Measurements from ENCODE around the gene GLIS1. TPM values are rescaled to one million over a fixed set of nuclear protein-coding genes. Genes with fewer than 3 reads are reported as not detected.

GLIS1 gene
- total and polyA plus RNA-seq, 2 experiments from 2014 or later: 0.22 to 0.61 TPM

DNA sequence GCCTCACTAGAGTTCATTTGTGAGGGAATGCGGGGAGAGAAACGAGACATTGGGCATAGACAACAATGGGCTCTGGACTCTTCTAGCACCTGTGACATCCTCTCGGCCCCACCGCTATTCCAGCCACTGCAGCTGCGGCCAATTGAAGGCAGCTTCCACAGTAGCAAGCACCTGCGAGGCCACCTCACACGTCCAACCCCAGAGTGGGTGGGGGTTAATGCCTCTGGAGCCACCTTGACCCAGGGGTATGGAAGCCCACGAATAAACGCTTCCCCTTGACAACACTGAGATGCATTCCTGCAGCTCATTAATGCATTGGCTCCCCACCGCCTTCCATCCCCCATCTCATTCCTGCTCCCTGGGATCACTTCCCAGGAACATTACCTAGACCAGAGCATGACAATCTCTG, 104.4 kb downstream of the GLIS1 start:
- Histone ChIP-seq H3K4me2 (ENCODE audit: unreplicated experiment) (no peak overlapping the region), H3F3A (ENCODE audit: insufficient read depth) (no peaks in the 10 kb centered on the region), H3K9me2 (ENCODE audit: insufficient read depth) (no peaks in the 10 kb centered on the region), H3K36me3 (ENCODE audit: low read depth) (no peaks in the 10 kb centered on the region), H2AFZ (no peak overlapping the region), H3K27me3 (replicated peaks; ENCODE audit: insufficient read depth) (no peaks in the 10 kb centered on the region), H3K4me1 (ENCODE audit: insufficient read depth) (peaks cover 5% of the 10 kb centered on the region; the same call in 1 of the 2 replicates), H3K9me3 (ENCODE audit: low read depth) (no peaks in the 10 kb centered on the region), H3K9ac (no peak overlapping the region), H4K20me1 (ENCODE audit: insufficient read depth) (no peaks in the 10 kb centered on the region), H3K4me3 (no peak overlapping the region), H3K79me2 (ENCODE audit: insufficient read depth) (no peaks in the 10 kb centered on the region), H3K27ac (no peak overlapping the region)
- no peak for DNase-seq
- WGBS, 2 experiments (ENCODE audit: low coverage in 1 of 2, low lambda C conversion rate in 2 of 2, missing lambda C conversion rate in 2 of 2): 82 to 86% methylated on average over 10 of the region's 10 CpGs
- in situ Hi-C loops (cut with MboI): no loop called here
- TF ChIP-seq EZH2phosphoT487 (IDR thresholded peaks at IDR 0.05; ENCODE audit: insufficient read depth, low read depth) (no peak), EZH2 (IDR thresholded peaks at IDR 0.05; ENCODE audit: insufficient read depth, poor library complexity, severe bottlenecking) (no peak)

DNA sequence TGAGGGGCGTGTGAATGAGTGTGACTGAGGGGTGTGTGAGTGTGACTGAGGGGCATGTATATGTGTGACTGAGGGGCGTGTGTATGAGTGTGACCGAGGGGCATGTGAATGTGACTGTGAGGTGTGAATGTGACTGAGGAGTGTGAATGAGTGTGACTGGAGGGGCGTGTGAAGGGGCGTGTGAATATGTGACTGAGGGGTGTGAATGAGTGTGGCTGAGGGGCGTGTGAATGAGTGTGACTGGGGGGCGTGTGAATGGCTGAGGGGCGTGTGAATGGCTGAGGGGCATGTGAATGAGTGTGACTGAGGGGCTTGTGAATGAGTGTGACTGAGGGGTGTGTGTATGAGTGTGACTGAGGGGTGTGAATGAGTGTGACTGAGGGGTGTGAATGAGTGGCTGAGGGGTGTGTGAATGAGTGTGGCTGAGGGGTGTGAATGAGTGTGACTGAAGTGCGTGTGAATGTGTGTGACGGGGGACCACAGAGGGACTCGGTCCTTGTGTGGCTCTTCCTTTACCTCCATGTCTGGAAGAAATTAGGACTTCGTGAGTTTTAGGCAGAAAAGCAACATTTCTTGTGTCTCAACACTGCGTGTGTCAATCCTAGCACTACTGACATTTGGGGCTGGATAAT, 105.8 kb downstream of the GLIS1 start:
- Histone ChIP-seq H3F3A (ENCODE audit: insufficient read depth) (no peaks in the 10 kb centered on the region), H3K79me2 (ENCODE audit: insufficient read depth) (no peaks in the 10 kb centered on the region), H2AFZ (no peak overlapping the region), H3K9me2 (ENCODE audit: insufficient read depth) (no peaks in the 10 kb centered on the region), H3K4me3 (no peak overlapping the region), H3K36me3 (ENCODE audit: low read depth) (no peaks in the 10 kb centered on the region), H4K20me1 (ENCODE audit: insufficient read depth) (no peaks in the 10 kb centered on the region), H3K9me3 (ENCODE audit: low read depth) (no peaks in the 10 kb centered on the region), H3K27ac (no peak overlapping the region), H3K4me1 (ENCODE audit: insufficient read depth) (no peaks in the 10 kb centered on the region), H3K4me2 (ENCODE audit: unreplicated experiment) (no peak overlapping the region), H3K9ac (no peak overlapping the region), H3K27me3 (replicated peaks; ENCODE audit: insufficient read depth) (no peaks in the 10 kb centered on the region)
- 88 to 93% methylated on average over 8 to 13 of the region's 13 CpGs for WGBS, 2 experiments (ENCODE audit: low coverage in 1 of 2, low lambda C conversion rate in 2 of 2, missing lambda C conversion rate in 2 of 2)
- DNase-seq: no peak
- no peak for TF ChIP-seq EZH2 (IDR thresholded peaks at IDR 0.05; ENCODE audit: insufficient read depth, poor library complexity, severe bottlenecking)
- no peak for TF ChIP-seq EZH2phosphoT487 (IDR thresholded peaks at IDR 0.05; ENCODE audit: insufficient read depth, low read depth)
- in situ Hi-C loops (cut with MboI): no loop called here

DNA sequence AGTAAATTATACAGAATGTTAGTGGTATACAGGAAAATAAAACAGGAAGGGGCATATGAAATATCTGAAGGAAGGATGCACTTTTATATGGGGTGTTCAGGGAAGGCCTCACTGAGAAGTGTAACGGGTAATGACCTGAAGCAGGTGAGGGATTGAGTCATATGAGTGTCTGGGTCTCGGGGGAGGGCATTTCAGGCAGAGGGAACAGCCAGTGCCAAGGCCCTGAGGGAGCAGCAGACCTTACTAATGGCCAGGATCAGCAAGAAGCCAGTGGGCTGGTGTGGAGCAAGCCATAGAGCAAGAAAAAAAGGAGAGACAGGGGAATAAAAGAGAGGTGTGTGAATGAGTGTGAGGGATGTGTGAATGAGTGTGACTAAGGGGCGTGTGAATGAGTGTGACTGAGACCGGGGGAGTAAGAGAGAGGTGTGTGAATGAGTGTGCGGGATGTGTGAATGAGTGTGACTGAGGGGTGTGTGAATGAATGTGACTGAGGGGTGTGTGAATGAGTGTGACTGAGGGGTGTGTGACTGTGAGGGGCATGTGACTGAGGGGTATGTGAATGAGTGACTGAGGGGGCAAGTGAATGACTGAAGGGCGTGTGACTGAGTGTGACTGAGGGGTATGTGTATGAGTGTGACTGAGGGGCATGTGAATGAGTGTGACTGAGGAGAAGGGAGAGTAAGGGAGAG, 107.2 kb downstream of the GLIS1 start:
- no peaks in the 10 kb centered on the region for H3F3A ChIP-seq (ENCODE audit: insufficient read depth)
- no peak overlapping the region for H3K4me2 ChIP-seq (ENCODE audit: unreplicated experiment)
- in situ Hi-C loops (cut with MboI): no loop called here
- no peak for DNase-seq
- H4K20me1 ChIP-seq (ENCODE audit: insufficient read depth): no peaks in the 10 kb centered on the region
- no peaks in the 10 kb centered on the region for H3K36me3 ChIP-seq (ENCODE audit: low read depth)
- TF ChIP-seq EZH2phosphoT487 (IDR thresholded peaks at IDR 0.05; ENCODE audit: insufficient read depth, low read depth): no peak
- TF ChIP-seq EZH2 (IDR thresholded peaks at IDR 0.05; ENCODE audit: insufficient read depth, poor library complexity, severe bottlenecking): no peak
- no peaks in the 10 kb centered on the region for H3K27me3 ChIP-seq (replicated peaks; ENCODE audit: insufficient read depth)
- H3K9ac ChIP-seq: no peak overlapping the region
- no peaks in the 10 kb centered on the region for H3K9me3 ChIP-seq (ENCODE audit: low read depth)
- H3K9me2 ChIP-seq (ENCODE audit: insufficient read depth): no peaks in the 10 kb centered on the region
- H3K79me2 ChIP-seq (ENCODE audit: insufficient read depth): no peaks in the 10 kb centered on the region
- H3K4me1 ChIP-seq (ENCODE audit: insufficient read depth): no peaks in the 10 kb centered on the region
- H3K27ac ChIP-seq: no peak overlapping the region
- 80 to 82% methylated on average over 5 to 6 of the region's 6 CpGs for WGBS, 2 experiments (ENCODE audit: low coverage in 1 of 2, low lambda C conversion rate in 2 of 2, missing lambda C conversion rate in 2 of 2)
- no peak overlapping the region for H2AFZ ChIP-seq
- no peak overlapping the region for H3K4me3 ChIP-seq

DNA sequence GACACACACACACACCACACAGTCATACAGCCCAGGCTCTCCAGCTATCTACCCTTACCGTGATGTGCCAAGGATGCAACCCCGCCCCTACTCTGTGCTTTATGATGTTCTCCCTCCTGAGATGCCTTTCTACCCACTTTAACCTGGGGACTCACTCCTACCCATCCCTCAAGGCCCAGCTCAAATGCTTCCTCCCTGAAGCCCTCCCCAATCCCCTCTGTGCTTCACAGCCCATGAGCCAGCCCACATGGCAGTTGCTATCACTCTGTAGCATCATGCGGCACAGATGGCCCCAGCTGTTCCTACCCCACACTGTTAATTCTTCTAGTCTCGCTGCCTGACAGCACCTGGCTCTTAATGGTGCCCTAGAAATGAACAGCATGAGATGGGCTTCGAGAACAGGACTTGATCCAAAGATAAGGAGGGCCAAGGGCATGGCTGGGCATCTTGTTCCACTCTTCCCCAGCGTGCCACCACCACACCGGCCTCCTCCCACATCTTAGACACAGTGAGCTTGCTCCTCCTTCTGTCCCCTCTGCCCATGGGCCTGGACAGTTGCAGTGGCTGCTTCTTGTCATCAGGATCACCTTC, 109.8 kb downstream of the GLIS1 start:
- no peak for TF ChIP-seq EZH2phosphoT487 (IDR thresholded peaks at IDR 0.05; ENCODE audit: insufficient read depth, low read depth)
- no peak overlapping the region for H3K27ac ChIP-seq
- H3F3A ChIP-seq (ENCODE audit: insufficient read depth): peaks cover 17% of the 10 kb centered on the region
- in situ Hi-C loops (cut with MboI): no loop called here
- no peak overlapping the region for H3K4me2 ChIP-seq (ENCODE audit: unreplicated experiment)
- no peaks in the 10 kb centered on the region for H3K9me3 ChIP-seq (ENCODE audit: low read depth)
- H4K20me1 ChIP-seq (ENCODE audit: insufficient read depth): no peaks in the 10 kb centered on the region
- H3K27me3 ChIP-seq (replicated peaks; ENCODE audit: insufficient read depth): no peaks in the 10 kb centered on the region
- H3K79me2 ChIP-seq (ENCODE audit: insufficient read depth): no peaks in the 10 kb centered on the region
- 81 to 87% methylated on average over 7 of the region's 7 CpGs for WGBS, 2 experiments (ENCODE audit: low coverage in 1 of 2, low lambda C conversion rate in 2 of 2, missing lambda C conversion rate in 2 of 2)
- DNase-seq: no peak
- H3K4me1 ChIP-seq (ENCODE audit: insufficient read depth): peaks cover 14% of the 10 kb centered on the region
- no peak overlapping the region for H2AFZ ChIP-seq
- no peak overlapping the region for H3K4me3 ChIP-seq
- H3K9ac ChIP-seq: no peak overlapping the region
- H3K9me2 ChIP-seq (ENCODE audit: insufficient read depth): no peaks in the 10 kb centered on the region
- no peaks in the 10 kb centered on the region for H3K36me3 ChIP-seq (ENCODE audit: low read depth)

All from GM23248 (cell line).